ENCODE measurements around the gene KLC4.

Gene KLC4

DNA sequence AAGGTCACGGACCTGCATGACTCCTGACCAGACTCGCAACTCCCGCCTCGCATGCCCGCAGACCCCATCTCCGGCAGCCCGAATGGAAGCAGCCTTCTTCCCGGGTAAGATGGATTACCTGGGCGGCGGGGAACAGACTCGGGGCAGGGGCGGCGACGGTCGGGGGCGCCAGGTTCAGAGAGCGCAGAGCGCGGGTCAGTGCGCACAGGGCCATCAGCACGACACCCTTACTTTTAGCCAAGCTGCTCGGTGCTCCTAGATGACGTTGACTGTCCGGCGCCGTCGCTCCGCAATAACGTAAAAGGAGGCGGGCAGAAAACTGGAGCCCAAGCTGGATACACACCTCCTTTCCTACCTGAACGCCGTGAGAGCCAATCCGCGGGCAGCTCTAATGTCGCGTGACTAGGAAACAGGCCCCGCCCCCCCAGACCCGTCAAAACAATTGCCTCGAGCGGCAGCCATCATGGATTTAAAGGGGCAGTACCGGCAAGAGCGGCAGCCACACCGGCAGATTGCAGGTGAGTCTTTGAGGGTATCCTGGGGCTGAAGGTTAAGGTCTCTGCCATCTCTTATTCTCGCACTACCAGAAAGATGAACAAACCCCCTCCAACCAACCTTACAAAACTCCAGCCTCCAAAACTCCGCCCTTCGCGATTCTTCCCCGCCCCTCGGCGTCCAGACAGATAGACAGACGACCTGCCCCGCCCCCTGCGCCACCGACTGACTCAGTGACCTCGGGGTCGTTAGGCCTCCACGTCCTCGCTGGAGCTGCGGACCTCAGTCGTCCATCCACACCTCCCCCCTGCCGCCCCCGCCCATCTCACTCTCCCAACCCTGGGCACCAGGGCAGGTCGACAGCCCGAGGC is at the start of gene KLC4, which contains the start of gene MRPL2:
Gene KLC4 (plus strand): TSS at position 464 of the 866 bp plus-strand sequence. CDS start 1,705 bp downstream, outside the sequence.
Gene MRPL2 (minus strand): TSS at position 267 of the 866 bp plus-strand sequence. CDS start 53 bp downstream, at position 214.
- peak; percentile 96 for DNase-seq

DNA sequence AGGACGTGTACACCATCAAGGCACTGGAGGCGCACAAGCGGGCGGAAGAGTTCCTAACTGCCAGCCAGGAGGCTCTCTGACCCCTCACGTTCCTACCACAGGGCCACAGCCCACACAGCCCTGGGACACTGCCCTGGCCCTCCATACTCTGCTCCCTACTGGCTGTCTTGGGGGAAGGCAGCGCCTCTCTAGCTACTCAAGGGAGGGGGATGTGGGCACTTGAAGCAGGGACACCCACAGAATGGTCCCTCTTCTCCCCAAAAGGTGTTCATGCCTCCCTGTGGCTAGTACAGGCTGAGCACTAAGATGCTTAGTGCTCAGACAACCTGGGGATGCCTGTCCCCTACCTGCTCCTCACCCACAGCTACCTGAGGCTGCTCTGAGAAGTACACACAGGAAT is 48.2 kb upstream of the KLC4 start:
- DNase-seq, result no peak

DNA sequence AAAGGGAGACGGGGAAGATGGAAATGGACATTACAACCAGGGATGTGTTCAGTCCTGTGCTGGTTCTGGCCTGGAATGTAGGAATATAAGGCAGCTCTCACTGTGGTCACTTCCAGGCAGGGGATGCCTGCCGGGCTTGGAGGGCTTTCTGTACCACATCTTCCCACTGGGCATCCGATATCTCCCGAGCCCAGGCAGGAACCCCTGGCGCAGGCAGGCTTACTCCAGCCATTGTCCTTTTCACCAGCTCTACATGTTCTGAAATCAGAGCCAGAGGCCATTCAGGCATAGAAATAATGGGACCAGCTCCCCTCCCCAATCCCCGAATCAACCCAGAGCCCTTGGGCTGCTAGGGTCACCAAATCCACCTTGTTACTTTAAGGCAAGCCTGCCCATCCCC is 47.1 kb upstream of the KLC4 start:
- DNase-seq, result no peak

DNA sequence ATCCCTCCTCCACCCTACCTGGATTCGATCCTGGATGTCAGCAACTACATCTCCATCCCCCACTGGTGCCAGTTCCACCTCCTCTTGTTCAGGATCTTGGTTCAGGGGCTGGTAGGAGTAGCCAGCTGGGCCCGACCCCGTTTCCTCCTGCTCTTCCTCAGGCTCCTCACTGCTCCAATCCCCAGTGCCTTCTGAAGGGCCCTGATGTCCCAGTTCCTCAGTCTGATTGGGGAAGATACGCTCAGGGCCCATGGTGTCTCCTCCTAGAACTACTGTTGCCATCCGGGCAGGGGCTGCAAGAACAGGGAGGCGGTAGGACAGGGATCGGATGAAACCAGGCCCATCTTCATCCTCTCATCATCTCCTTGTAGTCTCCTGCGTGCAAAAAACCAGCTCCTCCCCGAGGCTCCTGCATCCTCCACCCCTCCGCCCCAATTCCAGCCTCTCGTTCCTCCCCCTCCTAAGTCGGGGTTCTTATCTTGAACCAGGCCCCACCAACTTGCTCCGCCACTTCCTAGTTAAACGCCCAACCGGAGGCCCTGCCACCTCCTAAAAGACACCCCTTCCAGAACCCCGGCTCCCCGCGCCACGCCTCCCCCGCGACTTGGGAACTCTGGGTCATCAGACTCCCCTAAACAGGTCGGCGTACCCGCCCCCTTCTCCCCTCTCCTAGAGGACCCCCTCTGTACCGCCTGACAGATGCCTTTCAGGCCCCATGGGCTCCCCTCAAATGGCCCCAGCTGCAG is 46.2 kb upstream of the KLC4 start:
- DNase-seq, result no peak

GRCh38 chr6:43013843-43014433 is 45.5 kb upstream of the KLC4 start, which contains the start of the genes KLHDC3 and MEA1:
Gene KLHDC3, plus strand, starts transcription at chr6:43014249. Its CDS starts 2,944 bp downstream, at chr6:43017193.
Gene MEA1, minus strand, starts transcription at chr6:43013946. Its CDS starts 133 bp downstream, at chr6:43013813.
- DNase-seq, result peak; percentile 96

DNA sequence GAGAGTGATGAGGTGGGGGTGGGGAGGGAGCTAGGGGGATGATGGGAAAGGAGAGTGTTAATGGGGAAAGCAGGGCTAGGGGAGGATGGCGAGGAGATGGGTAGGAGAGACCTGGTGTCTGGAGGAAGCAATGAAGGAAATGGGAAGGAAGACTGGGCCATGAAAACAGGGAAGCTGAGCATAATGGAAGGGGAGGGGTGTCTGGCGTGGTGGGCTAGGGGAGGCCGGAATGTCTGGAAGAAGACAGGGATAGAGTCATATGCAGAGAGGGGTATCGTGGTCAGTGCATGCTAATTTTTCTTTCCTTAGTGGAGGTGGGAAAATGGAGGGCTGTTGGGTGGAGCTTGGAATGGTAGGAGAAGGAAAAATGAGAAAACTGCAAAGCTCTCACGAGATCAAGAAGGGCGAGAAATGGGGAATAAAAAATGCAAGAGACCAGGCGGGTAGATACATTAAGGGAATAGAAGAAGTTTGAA is 45.0 kb upstream of the KLC4 start:
- no peak for DNase-seq

DNA sequence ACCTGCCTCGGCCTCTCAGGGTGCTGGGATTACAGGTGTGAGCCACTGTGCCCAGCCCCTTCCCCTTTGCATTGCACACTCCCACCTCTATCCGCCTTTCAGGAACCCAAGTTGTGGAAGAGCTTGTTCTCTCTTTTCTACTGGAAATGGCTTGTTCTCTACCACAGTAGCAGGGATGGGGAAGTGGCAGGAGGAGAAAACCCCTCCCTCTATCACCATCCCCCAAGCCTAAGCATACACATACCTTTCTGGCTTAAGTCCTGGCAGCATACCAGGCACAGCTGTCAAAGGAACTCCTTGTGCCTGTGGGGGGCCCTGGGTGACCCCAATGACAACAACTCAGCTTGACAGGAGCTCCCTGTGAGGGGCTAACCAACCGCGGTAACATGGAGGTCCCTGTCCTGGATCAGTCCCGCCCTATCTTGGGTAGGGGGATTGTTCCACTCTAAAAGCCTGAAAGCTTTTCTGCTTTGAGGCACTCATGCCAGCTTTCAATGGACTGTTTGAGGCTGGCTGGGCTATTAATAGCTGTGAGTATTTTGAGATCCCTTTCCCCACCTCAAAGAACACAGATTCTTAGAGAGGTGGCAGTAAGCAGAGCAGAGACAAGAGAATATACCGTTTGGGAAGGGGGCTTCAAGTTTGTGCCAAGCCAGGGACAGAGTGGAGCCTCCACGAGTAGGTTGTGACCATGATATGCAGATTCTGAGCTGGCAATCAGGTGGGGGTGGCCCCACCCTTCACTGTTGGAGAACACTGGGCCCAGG is 43.1 kb upstream of the KLC4 start:
- no peak for DNase-seq

GRCh38 chr6:43016943-43017334 is 42.5 kb upstream of the KLC4 start:
- no peak for DNase-seq

- no peak for DNase-seq
These were observed 40.3 kb upstream of the KLC4 start for GRCh38 chr6:43019152-43019551.

- DNase-seq, result no peak
These were observed 39.3 kb upstream of the KLC4 start for GRCh38 chr6:43020052-43020705.

DNA sequence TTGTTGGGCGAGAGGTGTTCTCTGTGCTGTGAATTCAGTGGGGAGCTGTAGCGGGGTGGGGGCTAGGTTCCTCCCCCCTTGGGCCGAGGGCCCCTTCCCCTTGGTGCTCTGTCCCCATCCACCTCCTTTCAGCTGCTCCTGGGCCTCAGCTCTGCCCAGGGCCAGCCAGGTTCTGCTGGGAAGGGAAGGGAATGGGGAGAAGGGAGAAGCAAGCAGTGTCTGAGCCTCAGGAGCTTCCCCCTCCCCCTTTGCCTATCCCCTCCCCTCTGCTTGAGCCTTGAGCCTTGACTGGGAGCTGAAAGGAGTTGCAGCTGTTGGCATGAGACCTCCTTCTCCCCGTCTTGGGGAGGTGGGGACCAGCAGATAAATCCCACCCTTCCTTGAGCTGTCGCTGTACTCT is 38.6 kb upstream of the KLC4 start:
- no peak for DNase-seq

DNA sequence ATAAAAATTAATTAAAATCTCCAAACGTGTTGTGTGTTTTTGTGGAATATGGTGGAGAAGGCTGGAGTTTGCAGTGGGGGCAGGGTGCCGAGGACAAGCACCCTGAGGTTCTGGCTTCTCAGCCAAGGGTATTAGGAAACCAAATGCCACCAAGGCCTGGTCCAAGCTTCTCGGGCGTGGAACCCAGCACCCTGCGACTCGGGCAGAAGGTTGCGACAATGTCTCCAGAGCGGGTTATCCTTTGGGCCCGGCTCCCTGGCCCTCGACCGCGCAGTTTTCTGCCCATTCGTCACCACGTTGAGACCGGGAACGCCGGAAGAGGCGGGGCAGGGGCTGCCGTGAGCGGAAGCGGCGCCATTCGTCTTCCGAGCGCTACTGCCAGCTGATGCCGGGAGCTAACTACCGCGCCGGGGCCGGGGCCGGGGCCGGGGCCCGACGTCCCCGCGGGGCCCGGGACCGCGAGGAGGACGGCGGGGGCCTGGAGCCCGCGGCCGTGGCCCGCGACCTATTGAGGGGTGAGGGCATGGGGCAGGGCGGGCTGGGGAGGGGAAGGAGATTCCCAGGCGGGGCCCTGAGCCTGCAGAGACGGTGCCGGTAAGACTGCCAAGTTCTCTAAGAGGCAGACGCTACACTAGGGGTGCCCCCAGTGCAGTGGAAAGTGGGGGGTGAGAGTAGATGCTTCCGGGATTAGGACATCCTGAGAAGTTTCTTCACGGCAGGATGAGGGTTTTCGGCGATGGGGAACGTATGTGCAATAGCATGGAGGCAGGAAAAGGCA is 38.0 kb upstream of the KLC4 start, which contains the start of gene RRP36:
Gene RRP36 (plus strand): TSS at position 354 of the 778 bp plus-strand sequence. CDS start 32 bp downstream, at position 386.
- peak; percentile 76 for DNase-seq

- no peak for DNase-seq
These were observed 35.0 kb upstream of the KLC4 start for GRCh38 chr6:43024436-43024835.

DNA sequence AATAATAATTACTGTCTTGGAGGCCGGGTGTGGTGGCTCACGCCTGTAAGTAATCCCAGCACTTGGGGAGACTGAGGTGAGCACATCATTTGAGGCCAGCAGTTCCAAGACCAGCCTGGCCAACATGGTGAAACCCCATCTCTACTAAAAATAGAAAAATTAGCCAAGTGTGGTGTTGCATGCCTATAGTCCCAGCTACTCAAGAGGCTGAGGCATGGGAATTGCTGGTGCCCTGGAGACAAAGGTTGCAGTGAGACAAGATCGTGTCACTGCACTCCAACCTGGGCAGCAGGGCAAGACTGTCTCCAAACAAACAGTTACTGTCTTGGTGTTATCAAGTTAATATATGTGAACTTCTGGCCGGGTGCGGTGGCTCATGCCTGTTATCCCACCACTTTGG is 33.1 kb upstream of the KLC4 start:
- DNase-seq, result no peak

- no peak for DNase-seq
These were observed 30.3 kb upstream of the KLC4 start for GRCh38 chr6:43029120-43029519.

DNA sequence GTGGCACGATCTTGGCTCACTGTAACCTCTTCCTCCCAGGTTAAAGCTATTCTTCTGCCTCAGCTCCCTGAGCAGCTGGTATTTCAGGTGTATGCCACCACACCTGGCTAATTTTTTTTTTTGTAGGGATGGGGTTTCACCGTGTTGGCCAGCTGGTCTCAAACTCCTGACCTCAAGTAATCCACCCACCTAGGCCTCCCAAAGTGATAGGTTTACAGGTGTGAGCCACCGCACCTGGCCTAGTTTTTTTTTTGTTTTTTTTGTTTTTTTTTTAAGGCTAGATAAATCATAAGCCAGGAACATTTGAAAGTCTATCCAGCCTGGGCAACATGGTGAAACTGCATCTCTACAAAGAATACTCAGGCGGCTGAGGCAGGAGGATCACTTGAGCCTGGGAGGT is 27.1 kb upstream of the KLC4 start:
- DNase-seq, result no peak

DNA sequence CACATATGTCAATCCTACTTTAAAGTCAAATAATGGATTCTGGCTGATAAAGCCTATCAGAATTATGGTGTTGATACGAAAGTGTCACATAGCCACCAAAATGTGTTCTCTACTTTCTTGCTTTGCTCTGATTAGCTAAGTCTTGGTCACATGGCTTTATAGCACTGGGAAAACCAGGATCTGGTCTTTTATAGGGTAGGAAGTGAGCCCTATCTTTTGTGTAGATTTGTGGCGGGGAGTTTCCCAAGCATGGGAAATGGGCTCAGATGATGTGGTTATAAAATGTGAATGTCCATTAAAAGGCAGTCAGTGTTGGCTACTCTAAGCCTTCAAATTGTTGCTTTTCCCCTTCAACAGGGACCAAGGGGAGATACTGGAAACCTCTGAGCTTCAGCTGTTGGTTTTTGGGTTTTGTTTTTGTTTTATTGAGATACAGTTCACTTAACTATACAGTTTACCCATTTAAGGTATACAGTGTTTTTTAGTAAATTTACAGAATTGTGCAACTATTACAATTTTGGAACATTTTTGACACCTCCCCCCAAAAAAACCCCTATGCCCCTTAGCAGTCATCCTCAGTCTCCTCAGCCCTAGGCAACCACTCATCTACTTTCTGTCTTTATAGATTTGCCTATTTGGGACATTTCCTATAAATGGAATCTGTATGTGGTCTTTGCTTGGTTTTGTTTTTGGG is 25.8 kb upstream of the KLC4 start:
- DNase-seq, result no peak

GRCh38 chr6:43034190-43034525 is 25.3 kb upstream of the KLC4 start:
- no peak for DNase-seq

DNA sequence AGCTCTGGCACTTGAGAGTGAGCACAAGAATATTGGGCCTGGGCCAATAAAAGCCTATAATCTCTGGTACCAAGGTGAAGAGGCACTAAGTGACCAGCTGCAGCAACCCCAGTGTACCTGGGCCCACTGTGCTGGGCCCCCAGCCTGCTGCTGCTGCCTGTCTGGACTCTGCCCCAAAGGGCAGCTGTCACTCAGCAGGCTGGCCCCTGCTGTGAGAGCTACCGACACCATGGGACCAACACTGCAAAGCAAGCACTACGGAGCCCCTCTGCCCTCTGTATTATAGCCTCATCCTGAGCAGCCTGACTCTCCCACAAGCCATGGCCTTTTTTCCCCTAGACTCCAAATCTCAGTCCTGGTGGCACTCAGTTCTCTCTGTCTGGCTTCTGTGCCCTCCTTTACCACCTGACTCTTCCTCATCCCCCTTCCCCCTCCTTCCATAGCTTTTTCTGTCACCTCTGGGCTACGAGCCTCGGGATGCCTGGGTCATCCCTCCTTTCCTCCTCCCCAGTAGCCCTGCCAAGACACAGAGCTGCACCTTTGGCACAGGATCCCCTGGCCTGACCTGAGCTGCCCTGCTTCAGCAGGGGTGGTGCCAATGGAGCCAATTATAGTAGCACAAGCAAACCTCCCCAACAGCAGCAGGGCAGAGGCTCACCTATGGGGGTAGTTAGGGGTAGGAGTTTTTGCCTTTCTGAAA is 23.8 kb upstream of the KLC4 start:
- DNase-seq, result no peak

DNA sequence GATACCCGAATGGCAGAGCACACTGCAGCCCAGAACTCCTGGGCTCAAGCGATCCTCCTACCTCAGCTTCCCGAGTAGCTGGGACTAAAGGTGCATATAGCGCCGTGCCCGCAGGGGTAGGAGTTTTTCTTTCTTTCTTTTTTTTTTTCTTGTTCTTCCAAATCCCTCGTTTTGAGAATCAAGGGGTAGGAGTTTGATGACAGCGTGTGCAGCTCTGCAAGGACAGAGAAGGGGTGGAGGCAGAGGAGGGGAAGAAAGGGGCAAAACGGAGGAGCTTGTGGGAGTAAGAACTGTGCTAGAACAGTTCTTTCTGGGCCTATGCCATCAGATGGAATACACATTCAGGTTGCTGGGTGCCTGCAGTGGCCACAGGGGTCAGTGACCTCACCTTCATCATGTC is 22.7 kb upstream of the KLC4 start:
- no peak for DNase-seq
